ENCODE data around the gene KCNJ10.

The KCNJ10 gene

DNA sequence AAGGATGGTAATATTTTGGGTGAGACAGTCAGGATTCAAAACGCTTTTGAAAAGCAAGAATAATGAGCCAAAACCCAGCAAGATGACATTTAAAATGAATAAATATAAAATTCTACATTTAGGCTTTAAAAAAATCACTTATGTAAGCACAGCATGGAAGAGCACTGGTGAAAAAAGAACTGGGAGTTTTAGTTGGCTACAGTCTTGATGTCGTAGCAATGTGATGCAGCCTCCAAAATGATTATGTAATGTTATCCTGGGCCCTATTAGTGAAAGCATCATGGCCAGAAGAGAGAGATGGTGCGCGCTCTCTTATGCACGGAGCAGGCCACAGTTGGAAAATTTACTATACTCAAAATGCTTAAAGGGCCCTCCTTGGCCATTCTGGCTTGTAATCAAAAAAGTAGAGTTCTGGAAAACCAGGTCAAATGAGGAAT is 16.5 kb upstream of the KCNJ10 start:
- no peak for DNase-seq (ENCODE audit: low read depth in 1 of 2, low spot score in 1 of 2)
- TF ChIP-seq POLR2AphosphoS5 (IDR thresholded peaks at IDR 0.05; ENCODE audit: low read depth) (no peak), GABPA (IDR thresholded peaks at IDR 0.05; ENCODE audit: low read depth) (no peak), SPI1 (IDR thresholded peaks at IDR 0.05; ENCODE audit: borderline replicate concordance, low read depth) (no peak)
- TF ChIP-seq, protein P1, sequence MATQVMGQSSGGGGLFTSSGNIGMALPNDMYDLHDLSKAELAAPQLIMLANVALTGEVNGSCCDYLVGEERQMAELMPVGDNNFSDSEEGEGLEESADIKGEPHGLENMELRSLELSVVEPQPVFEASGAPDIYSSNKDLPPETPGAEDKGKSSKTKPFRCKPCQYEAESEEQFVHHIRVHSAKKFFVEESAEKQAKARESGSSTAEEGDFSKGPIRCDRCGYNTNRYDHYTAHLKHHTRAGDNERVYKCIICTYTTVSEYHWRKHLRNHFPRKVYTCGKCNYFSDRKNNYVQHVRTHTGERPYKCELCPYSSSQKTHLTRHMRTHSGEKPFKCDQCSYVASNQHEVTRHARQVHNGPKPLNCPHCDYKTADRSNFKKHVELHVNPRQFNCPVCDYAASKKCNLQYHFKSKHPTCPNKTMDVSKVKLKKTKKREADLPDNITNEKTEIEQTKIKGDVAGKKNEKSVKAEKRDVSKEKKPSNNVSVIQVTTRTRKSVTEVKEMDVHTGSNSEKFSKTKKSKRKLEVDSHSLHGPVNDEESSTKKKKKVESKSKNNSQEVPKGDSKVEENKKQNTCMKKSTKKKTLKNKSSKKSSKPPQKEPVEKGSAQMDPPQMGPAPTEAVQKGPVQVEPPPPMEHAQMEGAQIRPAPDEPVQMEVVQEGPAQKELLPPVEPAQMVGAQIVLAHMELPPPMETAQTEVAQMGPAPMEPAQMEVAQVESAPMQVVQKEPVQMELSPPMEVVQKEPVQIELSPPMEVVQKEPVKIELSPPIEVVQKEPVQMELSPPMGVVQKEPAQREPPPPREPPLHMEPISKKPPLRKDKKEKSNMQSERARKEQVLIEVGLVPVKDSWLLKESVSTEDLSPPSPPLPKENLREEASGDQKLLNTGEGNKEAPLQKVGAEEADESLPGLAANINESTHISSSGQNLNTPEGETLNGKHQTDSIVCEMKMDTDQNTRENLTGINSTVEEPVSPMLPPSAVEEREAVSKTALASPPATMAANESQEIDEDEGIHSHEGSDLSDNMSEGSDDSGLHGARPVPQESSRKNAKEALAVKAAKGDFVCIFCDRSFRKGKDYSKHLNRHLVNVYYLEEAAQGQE (IDR thresholded peaks at IDR 0.05; ENCODE audit: insufficient replicate concordance, low read depth) = no peak
- TF ChIP-seq, protein P2, sequence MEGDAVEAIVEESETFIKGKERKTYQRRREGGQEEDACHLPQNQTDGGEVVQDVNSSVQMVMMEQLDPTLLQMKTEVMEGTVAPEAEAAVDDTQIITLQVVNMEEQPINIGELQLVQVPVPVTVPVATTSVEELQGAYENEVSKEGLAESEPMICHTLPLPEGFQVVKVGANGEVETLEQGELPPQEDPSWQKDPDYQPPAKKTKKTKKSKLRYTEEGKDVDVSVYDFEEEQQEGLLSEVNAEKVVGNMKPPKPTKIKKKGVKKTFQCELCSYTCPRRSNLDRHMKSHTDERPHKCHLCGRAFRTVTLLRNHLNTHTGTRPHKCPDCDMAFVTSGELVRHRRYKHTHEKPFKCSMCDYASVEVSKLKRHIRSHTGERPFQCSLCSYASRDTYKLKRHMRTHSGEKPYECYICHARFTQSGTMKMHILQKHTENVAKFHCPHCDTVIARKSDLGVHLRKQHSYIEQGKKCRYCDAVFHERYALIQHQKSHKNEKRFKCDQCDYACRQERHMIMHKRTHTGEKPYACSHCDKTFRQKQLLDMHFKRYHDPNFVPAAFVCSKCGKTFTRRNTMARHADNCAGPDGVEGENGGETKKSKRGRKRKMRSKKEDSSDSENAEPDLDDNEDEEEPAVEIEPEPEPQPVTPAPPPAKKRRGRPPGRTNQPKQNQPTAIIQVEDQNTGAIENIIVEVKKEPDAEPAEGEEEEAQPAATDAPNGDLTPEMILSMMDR (IDR thresholded peaks at IDR 0.05; ENCODE audit: insufficient read depth, low read length) = no peak
- no peak overlapping the region for H3K27ac ChIP-seq (replicated peaks)
- peaks cover 26% of the 10 kb centered on the region for H3K27me3 ChIP-seq (ENCODE audit: insufficient read depth, poor library complexity, severe bottlenecking)
- no peak overlapping the region for H3K4me3 ChIP-seq (replicated peaks; ENCODE audit: insufficient read depth, low read length)

DNA sequence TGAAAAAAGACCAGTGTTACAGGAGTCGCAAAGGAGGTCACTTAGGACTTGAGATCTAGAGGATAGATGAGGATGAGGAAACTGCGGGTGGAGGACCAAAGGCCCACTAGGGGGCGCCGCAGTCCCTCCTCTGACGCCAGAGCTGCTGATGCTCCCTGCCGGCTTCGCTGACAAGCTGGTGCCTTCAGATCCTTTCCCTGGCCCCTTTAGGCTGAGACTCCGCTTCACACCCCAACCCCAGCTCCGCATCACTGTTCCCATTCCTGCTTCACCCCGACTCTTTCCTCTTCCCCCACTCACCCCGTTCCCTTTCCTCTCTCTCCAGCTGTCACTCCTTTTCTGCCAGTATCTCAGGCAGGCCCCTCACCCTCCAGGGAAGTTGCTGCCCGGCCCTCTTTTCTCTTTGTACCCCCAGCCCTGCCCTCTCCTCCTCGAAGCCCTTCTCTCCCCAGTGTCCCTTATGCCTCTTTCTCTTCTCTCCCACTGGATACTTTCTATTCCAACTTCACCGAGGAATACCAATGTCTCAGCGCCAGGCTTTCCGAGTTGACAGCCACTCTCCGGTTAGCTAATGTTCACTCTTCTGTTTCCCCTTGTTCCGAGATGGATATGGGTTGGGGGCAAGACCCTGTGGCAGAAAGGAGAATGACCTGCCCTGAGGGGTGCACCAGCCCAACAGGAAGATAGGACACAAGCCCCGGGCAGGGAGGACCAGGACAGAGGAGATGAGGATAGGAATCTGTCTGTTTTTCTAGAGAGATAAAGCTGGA is 15.9 kb upstream of the KCNJ10 start:
- peaks cover 29% of the 10 kb centered on the region for H3K27me3 ChIP-seq (ENCODE audit: insufficient read depth, poor library complexity, severe bottlenecking)
- no peak for TF ChIP-seq GABPA (IDR thresholded peaks at IDR 0.05; ENCODE audit: low read depth)
- TF ChIP-seq, protein P2 (IDR thresholded peaks at IDR 0.05; ENCODE audit: insufficient read depth, low read length) = peak; percentile 90
- DNase-seq (ENCODE audit: low read depth in 1 of 2, low spot score in 1 of 2) = peak; percentile 56 to 78
- H3K4me3 ChIP-seq (replicated peaks; ENCODE audit: insufficient read depth, low read length) = no peak overlapping the region
- H3K27ac ChIP-seq (replicated peaks) = no peak overlapping the region

DNA sequence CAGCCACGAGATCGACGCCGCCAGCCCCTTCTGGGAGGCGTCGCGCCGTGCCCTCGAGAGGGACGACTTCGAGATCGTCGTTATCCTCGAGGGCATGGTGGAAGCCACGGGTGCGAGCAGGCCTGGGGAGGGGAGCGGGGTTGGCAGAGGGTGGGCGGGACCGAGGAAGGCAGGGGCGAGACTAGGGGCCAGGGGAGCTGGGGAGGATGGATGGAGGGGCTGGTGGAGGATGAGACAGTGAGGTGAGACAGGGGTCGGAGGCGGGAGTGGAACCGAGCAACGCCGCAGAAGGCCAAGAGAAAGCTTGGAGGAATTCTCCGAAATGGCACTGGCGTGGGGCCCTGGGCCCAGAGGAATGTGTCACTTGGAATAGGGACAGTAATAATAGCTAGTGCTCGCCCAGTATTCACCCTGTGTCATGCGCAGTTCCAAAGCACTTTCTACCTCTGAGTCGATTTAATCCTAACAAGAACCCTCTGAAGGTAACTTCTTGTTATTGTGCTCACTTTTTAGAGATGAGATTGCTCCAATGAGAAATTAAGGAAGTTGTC is 14.9 kb upstream of the KCNJ10 start:
- DNase-seq (ENCODE audit: low read depth in 1 of 2, low spot score in 1 of 2) = no peak
- Histone ChIP-seq H3K27me3 (ENCODE audit: insufficient read depth, poor library complexity, severe bottlenecking) (peaks cover 33% of the 10 kb centered on the region), H3K4me3 (replicated peaks; ENCODE audit: insufficient read depth, low read length) (no peak overlapping the region), H3K27ac (replicated peaks) (no peak overlapping the region)
- TF ChIP-seq, protein P2 (IDR thresholded peaks at IDR 0.05; ENCODE audit: insufficient read depth, low read length) = no peak
- TF ChIP-seq SPI1 (IDR thresholded peaks at IDR 0.05; ENCODE audit: borderline replicate concordance, low read depth) = no peak
- no peak for TF ChIP-seq GABPA (IDR thresholded peaks at IDR 0.05; ENCODE audit: low read depth)
- TF ChIP-seq POLR2AphosphoS5 (IDR thresholded peaks at IDR 0.05; ENCODE audit: low read depth) = no peak
- TF ChIP-seq, protein P1 (IDR thresholded peaks at IDR 0.05; ENCODE audit: insufficient replicate concordance, low read depth) = no peak
